Measurements from ENCODE around the gene ADAMTS2.

Gene ADAMTS2

DNA sequence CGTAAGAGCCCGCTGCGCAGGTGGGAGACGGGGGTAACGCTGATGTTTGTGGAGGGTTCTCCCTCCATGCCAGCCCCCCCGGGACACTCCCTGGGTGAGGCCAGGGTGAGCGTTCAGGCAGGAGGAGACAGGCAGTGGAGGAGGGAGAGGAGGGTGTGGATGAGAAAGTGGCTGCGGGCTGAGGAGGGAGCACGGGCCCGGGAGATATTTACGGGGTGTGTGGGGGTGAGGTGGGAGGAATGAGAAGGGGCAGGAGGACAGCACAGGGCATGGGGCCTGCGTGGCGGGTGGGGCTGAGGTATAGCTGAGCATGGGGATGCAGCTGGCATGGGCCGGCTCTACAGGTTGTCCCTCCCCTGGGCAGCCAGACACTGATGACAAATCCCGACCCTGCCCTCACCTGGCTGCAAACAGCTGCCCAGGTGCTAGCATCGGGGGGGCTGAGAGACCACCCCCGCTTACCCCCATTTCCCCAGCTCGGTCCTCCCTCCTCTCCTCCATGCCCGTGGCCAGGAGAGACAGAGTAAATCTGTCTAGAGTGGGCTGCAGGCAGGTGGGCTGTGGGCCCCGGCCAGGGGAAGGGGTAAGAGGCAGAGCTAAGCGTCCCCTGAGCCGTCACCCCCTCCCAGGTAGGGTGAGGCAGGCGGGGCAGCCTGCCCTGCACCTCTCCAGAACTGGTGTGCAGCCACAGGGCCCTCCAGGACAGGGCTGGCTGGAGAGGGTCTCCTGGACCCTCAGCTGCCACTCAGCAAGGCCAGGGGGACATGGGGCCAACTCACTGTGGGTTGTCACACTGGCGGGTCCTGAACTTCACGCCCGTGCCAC, 205.9 kb downstream of the ADAMTS2 start:
- DNase-seq (ENCODE audit: low read depth): no peak

DNA sequence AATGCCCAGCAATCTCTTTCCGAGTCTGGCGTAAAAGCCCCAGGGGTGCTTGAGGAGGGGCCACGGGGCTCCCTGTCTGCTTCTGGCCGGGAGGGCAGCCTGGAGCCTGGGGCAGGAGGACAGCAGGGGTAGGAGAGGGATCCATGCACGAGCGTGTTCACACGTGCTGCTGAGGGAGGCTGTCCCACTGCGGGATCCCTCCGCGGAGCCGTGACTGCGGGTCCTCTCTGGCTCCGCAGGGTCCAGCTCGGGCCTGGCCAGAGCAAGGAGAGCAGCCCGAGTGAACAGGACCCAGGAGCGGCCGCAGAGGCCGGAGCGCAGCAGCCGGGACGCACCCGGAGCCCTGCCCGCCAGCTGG, 206.7 kb downstream of the ADAMTS2 start:
- DNase-seq (ENCODE audit: low read depth): no peak

DNA sequence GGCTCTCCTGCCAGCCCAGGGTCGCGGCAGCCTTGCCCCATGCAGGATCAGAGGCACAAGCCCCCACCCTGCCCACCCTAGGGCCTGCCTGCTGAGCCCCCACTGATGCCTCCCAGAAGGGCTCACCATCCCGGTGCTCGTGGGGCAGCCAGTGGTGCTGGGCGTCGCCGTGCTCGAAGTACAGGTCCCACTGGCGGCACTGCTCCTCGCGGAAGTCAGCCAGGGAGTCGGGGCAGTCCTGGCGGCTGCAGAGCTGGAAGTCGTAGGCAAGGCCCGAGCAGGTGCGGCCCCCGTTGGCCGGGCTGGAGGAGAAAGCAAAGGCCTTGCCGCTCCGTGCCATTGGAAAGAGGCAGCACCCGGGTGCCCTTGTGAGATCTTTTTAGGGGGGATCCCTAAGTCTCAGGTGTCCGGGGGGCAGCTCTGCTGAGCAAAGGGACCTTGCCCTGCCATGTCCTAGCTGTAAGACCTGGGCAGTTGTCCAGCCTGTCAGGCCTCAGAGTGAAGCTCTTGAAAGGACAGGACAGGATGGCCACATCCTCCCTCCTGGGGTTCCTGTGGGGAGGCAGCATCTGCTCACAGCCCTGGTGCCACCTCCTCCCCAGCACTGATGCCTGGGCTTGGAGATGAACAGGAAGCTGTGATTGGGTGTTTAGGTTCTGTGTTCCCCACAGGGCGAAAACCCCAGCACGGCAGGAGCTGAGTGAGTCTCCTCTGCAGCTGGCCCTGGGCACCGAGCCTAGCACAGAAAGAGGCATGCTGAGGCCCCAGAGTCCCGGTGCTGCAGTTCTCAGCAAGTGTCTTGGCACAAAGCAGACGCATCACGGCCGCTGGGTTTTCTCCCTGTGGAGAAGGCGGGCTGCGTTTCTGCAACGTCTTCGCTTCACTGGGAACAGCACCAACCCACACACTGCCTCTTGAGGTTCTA, 207.4 kb downstream of the ADAMTS2 start:
- DNase-seq (ENCODE audit: low read depth): no peak

DNA sequence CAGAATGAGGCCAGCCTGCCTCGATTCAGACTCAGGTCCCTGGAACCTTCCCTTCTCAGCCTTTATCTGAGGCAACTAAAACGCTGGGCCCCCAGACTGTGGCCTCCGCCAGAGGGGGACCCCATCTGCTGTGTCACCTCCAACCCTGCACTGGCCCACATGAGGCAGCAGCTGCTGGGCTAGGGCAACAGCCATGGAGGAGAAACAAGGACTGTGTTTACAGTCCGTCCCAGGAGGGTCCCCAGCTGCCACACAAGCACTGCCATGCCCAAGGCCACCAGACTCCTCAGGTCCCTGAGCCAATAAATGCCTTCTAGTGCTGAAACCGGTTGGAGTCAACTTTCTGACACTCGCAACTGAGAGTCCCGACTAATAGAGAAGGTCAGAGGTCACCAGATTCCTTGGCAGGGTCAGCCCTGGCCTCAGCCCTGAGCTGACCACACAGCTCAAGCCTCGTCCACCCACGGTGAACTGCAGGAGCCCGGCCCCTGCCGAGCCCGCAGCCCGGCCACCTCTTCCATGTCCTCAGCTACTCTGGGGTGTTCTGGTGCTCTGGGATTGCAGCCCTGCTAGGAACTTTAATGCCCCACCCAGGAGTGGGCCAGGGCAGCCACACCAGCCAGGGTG, 208.1 kb downstream of the ADAMTS2 start:
- DNase-seq (ENCODE audit: low read depth): no peak

DNA sequence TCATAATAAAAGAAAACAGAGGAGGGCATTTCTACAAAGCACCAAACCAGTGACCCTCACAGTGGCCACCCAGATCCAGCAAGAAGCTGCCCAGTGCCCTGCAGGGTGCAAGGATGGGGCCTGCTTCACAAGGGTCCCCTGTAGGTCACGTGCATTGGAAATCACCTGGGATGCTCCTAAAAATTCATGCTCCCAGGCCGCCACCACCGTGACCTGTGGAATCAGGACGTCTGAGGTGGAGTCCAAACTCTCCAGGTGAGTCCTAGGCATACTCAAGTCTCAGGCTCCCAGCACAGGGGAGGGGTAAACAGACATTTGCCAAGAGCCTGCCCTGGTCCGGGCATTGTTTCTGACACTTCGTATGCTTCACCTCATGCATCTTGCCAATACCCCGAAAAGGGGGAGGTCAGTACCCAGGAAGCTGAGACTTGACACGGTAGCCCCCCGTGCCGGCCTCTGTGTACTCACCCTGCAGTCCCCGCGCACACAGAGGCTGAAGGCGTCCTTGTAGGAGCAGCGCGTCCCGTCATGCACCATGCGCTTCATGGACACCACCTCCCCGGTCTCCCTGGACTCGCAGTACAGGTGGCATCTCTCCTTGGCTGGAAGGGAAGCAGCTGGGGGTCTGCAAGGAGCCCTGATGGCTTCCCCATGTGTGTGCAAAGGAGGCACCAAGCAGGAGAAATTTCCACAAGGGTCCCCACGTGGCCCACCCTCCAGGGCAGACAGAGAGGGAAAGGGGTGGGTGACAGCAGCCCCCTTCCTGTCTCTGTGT, 209.6 kb downstream of the ADAMTS2 start:
- no peak for DNase-seq (ENCODE audit: low read depth)

DNA sequence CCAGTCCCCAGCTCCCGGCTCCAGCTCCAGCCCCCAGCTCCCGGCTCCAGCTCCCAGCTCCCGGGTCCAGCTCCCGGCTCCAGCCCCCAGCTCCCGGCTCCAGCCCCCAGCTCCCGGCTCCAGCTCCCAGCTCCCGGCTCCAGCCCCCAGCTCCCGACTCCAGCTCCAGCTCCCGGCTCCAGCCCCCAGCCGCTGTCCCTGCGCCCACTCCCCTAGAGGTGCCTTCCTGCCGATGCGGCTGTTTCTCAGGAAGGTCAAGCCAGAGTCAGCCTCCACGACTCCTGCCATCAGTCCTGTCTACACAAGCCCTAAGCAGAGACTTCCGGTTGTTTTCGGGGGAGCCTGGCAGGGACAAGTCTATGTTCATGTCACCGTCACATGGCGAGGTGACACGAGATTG, 210.3 kb downstream of the ADAMTS2 start:
- no peak for DNase-seq (ENCODE audit: low read depth)

DNA sequence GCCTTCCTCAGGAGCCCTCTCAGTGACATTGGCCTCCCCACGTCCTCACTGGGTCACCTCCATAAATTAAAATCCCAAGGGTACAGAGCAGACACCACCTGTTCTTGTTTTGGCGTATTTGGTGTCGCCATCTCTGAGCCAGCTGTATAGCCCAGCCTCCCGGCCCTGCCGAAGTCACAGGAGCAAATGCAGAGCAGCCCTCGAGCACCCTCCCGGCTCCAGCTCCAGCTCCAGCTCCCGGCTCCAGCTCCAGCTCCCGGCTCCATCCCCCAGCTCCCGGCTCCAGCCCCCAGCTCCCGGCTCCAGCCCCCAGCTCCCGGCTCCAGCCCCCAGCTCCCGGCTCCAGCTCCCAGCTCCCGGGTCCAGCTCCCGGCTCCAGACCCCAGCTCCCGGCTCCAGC, 210.8 kb downstream of the ADAMTS2 start:
- no peak for DNase-seq (ENCODE audit: low read depth)

DNA sequence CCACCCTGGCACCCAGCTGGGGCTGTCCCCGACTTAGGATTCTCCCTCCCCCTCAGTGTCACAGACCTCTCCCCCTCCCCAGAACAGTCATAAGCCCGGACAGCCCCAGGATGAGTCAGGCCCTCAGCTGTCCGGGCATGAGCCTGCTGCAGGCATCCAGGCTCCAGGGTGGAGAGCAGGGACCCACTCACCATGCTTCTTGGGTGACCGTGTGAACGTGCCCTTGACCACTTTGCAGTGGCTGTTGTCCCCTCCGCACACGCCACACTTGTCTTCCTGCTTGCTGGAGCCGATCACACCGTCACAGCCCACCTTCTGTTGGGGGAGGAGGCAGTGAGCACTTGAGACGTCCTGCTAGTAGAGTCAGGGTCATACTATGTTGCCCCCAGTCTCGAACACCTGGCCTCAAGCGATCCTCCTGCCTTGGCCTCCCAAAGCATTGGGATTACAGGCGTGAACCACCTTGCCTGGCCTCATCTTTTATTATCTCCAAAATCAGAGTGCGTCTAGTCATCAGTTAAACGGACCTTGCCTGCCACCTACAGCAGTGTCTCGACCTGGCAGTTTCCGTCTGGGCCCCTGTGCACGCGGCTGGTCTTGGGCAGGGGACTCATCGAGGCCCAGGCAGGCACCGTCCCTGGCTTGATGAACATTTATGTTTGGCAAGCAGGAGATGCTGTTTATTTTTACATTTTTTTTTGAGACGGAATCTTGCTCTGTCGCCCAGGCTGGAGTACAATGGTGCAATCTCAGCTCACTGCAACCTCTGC, 212.5 kb downstream of the ADAMTS2 start:
- no peak for DNase-seq (ENCODE audit: low read depth)

DNA sequence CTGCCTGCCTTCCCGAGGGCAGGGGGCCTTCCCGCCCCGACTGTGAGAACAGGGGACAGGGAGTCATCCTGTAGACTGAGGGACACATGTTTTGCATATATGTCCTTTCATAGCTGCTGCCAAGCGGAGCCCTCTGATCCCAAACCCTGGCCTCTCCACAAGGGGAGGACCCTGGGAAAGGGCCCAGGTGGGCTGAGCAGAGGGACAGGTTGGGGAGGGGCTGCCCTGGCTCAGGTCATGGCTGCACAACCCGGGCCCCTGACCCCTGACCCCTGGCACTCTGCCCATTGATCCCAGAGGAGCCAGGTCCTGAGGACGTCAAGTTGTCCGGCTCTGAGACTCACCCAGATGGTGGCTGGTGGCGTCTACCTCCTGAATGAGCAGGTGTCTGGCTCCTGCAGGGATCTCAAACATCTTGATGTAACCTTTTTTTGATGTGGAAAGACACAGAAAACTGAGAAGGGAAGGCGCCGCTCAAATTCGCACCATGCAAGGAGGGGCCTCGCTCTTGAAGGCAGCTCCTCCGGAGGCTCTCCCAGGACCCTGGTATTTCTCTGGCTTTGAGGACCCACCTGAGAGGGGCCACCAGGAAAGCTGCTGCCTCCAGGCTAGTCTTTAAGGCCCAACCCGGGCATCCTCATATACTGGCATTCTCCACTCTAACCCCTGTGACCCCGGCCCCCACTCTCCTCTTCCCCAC, 213.2 kb downstream of the ADAMTS2 start:
- no peak for DNase-seq (ENCODE audit: low read depth)

DNA sequence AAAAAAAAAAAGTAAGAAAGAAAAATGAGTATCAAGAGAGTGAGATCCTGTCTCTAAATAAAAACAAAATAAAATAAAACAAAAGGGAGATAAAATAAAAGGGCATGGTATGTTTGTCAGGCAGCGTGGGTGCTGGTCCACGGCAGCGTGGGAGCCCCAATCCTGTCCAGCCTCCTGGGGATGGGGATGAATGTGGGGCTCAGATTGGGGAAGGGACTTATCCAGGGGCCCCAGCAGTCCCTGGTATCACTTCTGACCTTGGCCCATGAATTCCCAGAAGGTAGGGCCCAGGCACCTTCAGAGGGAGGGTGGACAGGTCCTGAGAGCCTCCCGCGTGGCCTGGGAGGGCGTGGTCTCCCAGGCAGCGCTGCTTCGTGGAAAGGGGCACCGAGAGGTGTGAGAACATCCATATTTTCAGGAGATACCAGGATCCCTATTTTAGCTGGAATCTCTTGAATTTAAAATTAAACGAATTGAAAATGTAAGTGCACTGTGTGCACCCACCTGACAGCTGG, 213.9 kb downstream of the ADAMTS2 start:
- no peak for DNase-seq (ENCODE audit: low read depth)

DNA sequence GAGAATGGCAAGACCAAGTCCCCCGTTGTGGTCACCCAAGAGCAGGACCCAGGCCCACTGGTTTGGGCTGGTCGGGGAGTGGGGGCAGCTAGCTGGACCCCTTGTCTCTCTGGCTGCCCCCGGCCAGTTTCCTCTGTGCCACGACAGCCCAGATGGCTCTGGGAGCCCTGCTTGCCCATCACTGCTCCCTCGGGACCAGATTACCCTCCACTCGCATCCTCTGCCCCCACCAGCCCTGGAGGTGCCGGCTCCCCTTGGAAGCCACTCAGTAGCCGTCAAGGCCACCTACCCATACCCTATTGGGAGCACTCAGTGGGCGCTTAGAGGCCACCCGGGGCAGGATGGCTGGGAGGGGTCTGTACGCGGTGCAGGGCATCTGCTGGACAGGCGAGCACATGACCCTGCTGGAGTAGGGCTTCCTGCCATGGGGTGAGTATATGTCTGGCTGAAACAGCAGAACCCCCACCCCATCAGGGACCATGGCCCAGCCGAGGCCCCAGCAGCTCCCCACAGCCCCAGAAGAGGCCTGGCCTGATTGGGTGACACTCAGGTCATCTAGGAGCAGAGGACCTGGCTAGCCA, 215.1 kb downstream of the ADAMTS2 start:
- DNase-seq (ENCODE audit: low read depth): no peak

DNA sequence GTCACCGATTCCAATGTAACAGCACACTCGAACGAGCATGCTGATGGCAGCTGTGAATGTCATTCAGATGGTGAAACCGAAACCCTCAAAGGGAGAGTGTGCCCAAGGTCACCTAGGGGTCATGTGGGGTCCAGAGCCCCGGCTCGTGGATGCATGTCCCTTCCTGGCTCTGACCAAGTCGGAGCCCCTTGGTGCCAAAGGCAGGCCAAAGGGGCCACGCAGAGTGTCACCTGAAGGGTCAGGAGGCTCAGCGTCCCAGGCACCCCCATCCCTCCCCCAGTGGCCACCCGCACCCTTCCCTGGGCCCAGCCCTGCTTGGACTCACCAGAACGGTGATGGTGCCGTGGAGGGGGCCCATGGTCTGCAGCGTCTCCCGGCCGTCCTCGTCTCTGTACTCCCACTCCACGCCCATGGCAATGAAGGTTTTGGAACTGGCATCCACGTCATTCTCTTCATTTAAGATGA, 215.6 kb downstream of the ADAMTS2 start:
- DNase-seq (ENCODE audit: low read depth): no peak

DNA sequence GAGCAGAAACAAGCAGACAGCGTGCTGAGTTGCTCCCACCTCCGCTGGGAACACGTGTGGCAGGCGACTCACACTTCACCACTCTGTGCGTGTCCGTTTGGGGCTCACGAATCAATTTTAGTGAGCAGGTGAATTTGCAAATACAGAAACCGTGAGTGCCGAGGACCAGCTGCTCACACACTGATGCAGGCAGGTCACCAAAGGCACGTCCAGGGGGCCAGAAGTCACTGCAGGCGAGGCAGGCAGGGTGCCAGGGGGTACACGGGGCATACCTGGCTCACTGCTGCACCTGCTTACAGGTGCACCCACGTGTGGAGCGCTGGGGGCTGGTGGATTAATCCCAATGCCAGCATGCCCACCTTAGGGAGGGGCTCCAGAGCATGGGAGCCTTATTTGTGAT, 216.3 kb downstream of the ADAMTS2 start:
- no peak for DNase-seq (ENCODE audit: low read depth)

DNA sequence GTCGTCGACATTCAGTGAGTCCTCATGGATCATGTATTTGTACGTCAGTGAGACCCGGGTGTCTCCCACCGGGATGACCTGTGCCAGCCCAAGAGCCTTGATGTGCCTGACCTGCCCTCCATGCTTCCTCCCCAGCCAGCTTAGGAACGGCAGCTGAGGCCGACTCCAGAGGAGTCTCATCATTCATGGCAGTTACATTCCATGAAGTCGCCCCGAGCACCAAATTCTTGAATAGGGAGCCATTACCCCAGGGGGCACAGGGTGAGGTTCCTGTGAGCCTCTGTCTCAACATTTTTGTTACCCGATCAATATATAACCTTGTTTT, 217.3 kb downstream of the ADAMTS2 start:
- DNase-seq (ENCODE audit: low read depth): no peak

DNA sequence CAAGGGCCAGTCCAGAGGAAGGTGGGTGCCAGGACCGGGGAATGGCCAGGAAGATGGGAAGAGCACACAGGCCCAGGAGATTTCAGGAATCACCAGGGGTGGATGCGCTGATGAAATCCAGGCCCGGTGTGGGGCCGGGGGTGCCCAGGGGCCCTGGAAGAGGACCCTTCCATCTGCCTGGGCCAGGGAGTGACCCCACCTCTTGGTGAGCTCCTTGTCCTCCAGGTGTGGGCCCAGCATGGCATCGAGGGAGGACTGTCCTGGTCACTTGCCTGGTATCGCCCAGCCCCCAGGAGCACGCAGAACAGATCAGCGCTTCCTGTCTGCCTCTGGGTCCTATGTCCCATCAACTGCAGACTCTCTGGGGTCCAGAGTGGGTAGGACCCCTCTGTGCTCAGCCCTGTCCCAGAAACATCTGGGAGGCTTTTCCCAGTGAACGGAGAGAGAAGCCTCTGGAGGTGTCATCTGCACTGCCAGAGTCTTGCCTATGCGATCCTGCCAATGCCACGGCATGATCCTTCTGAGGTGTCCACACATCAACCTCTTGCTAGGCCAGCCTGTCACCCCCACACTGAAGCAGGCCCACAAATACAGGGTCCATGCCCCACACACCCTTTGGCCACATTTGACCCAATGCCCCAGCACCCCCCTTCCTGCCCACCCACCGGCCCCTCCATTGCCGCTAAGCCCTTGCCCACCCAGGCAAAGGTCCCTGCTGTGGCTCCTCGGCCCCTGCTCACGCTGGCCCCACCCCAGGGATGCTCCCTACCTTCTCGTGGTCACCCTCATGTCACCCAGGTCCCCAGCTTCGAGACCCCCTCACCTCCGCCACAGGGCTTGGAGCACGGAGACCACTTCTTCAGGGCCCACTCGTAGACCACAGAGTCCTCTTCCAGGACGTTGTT, 217.9 kb downstream of the ADAMTS2 start:
- no peak for DNase-seq (ENCODE audit: low read depth)

DNA sequence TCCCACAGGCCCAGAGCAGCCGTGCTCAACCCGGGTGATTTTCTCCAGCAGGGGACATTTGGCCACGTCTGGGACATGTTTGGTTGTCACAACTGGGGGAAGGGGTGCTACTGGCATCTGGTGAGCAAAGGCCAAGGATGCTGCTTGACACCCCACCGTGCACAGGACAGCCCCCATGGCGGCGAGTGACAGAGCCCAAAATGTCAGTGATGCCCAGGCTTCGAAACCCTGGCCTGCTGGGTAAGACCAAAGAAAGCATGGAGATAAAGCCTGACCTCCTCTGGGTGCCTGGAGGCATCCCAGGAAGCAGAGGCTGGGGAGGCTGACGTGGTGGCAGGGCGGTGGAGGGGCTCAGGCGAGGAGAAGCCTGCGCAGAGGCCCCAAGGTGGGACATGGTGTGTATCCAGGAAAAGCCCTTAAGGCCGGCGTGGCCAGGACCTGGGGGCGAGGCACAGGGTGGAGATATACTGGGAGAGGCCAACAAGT, 218.7 kb downstream of the ADAMTS2 start:
- no peak for DNase-seq (ENCODE audit: low read depth)

DNA sequence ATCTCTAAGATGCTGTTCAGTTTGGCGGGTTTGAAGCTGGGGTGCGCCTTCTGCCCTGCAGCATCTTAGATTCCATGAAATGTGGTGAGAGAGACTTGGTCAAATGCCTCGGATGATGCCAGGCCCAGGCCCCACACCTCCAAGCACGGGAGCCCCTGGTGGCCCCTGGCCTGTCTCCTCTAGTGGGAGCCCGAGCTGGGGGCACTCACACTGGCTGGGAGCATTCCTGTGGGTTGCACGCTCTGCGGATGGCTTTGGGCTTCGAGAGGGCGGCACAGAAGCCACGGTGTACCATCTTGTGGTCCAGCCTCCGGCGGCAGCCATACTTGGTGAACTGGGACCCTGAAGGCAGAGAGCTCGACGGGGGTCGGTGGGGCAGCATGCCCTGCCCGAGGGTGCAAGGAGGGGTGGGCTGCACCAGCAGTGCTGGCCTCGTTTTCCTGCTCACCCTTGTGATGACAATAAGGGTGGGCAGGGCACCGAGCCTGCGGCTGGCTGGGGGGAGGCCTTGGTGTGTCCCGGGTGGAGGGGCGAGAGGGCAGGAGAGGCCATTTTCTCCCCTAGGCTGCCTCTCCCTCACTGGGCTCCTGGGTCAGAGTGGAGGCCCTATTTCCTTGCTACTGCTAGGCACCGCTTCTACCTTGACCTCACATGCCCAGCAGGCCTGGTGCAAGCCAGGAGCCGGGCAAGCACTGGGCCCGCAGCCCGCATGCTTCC, 219.3 kb downstream of the ADAMTS2 start:
- no peak for DNase-seq (ENCODE audit: low read depth)

Data from stimulated activated CD8-positive, alpha-beta memory T cell treated with anti-CD3 and anti-CD28 coated beads, Interleukin-7, amount 100 ng/mL, for 24 hours (primary cell).